Measurements from ENCODE around the gene CNOT1. TPM values are rescaled to one million over a fixed set of nuclear protein-coding genes. Genes with fewer than 3 reads are reported as not detected.

Gene CNOT1
- total RNA-seq, 1 experiment from 2014 or later = 230 TPM

- no peak overlapping the region for H3K4me3 ChIP-seq (replicated peaks in 1 of 2; ENCODE audit: low read depth in 1 of 2, low read length in 2 of 2)
- H3K36me3 ChIP-seq (ENCODE audit: control insufficient read depth in 1 of 2, insufficient read depth in 2 of 2, low read length in 2 of 2) = peaks cover 0 to 20% of the 10 kb centered on the region in 2 experiments; a peak in 1 of 4 replicates
- intact Hi-C loops (cut with micrococcal nuclease) = loop anchor here (5.0 kb wide), 1 partner anchor 247 kb away; no protein-coding TSS in a partner anchor
- no peak for TF ChIP-seq RAD21 (IDR thresholded peaks at IDR 0.05; ENCODE audit: low read depth)
- no peak for TF ChIP-seq ZBTB33 (IDR thresholded peaks at IDR 0.05; ENCODE audit: extremely low read depth, insufficient replicate concordance, low read length)
- no peak for TF ChIP-seq ZFX (IDR thresholded peaks at IDR 0.05)
- no peaks in the 10 kb centered on the region for H3K27me3 ChIP-seq (ENCODE audit: insufficient read depth, low read length)
- H2AFZ ChIP-seq (ENCODE audit: low read depth, low read length, poor library complexity, severe bottlenecking) = no peak overlapping the region
- no peak for ATAC-seq
- H3K9me3 ChIP-seq (ENCODE audit: control insufficient read depth in 1 of 2, insufficient read depth in 1 of 2, low read depth in 1 of 2, low read length in 2 of 2) = no peaks in the 10 kb centered on the region
- no peaks in the 10 kb centered on the region for H3K9me2 ChIP-seq (ENCODE audit: insufficient read depth)
- H3K9ac ChIP-seq (ENCODE audit: low read length) = no peak overlapping the region
- H3K4me2 ChIP-seq (ENCODE audit: low read length) = no peak overlapping the region
- peaks cover 48% of the 10 kb centered on the region for H3K79me2 ChIP-seq (ENCODE audit: insufficient read depth, low read length)
- ChIA-PET RAD21 (ENCODE audit: low non-redundant PET in 1 of 2, low total read pairs in 2 of 2, uncharacterized antibody in 2 of 2, unreplicated experiment in 2 of 2) (no interaction called here), POLR2A (interaction anchor here (1.9 kb wide), 1 partner anchor 11 kb away, joined by 6 read pairs; the partner anchor contains the start of gene NDRG4), CTCF (interaction anchor here (1.6 to 4.8 kb wide), 2 partner anchors 13 to 151 kb away, joined by 3 to 35 read pairs; no protein-coding TSS in a partner anchor)
- DNase-seq (ENCODE audit: low read depth, low spot score) = no peak
- no peaks in the 10 kb centered on the region for H4K20me1 ChIP-seq (ENCODE audit: insufficient read depth)
- no TSS peak for BruUV-seq (replicated peaks)
- H3K4me1 ChIP-seq (ENCODE audit: control insufficient read depth in 1 of 2, insufficient read depth in 2 of 2, low read length in 2 of 2) = peaks cover 0 to 11% of the 10 kb centered on the region in 2 experiments; a peak in 2 of 4 replicates
- no peak overlapping the region for H3K27ac ChIP-seq (ENCODE audit: low read depth, low read length)
Observed at GRCh38 chr16:58510097-58510775, 119.4 kb downstream of the CNOT1 start.

Data from HCT116 (cell line).